Measurements from ENCODE around the gene FANCC.

DNA sequence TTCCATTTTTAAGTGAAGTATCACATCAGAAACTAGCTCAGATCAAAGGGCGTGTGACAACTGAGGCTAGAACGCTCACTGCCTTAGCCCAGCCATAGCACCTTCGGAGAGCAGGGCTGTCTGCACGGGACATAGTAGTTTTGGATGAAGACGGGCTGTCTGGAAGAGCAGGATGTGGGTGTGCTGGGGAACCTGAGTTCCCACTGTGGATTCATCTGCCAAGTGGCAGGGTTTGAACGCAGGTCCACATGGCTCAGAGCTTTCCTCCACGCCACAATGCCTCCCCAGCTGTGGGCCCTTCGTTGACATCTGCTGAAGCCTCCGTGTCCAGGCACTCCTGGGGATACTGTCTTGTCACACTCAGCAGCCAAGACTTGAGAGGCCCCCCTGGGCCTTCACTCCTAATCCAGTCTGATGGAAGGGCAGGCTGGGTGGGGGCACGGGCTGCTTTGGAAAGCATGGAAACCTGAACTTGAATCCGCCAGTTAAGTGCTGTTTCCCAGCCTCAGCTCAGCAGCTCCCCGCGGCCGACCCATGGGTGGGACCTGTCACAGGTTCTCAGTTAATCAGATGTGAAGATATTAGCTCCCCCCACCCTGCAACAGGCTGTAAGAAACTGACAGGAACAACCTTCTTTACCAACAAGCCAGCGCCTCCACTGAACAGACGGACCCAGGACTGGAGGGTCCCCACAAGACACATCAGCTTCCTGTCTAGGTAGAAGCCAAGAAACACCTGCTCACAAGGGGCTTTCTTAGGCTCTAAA lies 228.1 kb downstream of the FANCC start:
- TF ChIP-seq, protein P1, sequence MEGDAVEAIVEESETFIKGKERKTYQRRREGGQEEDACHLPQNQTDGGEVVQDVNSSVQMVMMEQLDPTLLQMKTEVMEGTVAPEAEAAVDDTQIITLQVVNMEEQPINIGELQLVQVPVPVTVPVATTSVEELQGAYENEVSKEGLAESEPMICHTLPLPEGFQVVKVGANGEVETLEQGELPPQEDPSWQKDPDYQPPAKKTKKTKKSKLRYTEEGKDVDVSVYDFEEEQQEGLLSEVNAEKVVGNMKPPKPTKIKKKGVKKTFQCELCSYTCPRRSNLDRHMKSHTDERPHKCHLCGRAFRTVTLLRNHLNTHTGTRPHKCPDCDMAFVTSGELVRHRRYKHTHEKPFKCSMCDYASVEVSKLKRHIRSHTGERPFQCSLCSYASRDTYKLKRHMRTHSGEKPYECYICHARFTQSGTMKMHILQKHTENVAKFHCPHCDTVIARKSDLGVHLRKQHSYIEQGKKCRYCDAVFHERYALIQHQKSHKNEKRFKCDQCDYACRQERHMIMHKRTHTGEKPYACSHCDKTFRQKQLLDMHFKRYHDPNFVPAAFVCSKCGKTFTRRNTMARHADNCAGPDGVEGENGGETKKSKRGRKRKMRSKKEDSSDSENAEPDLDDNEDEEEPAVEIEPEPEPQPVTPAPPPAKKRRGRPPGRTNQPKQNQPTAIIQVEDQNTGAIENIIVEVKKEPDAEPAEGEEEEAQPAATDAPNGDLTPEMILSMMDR (IDR thresholded peaks at IDR 0.05; ENCODE audit: insufficient read depth, low read depth, low read length): no peak
- TF ChIP-seq EZH2 (IDR thresholded peaks at IDR 0.05; ENCODE audit: insufficient read depth, low read length): no peak
